Panc1 (cell line): ENCODE results near the gene SMIM38.

Experiments
- POLR2AphosphoS5 ChIP-seq: IDR thresholded peaks from 2 replicates; pipeline ENCODE4 v1.6.1; 2012; ENCODE audit warnings: mild to moderate bottlenecking, low read depth, low read length, moderate library complexity
- REST ChIP-seq, 2 experiments: IDR thresholded peaks; 2 replicates each; pipeline ENCODE4 v1.6.1; 2011 to 2012; ENCODE audit warnings: low read depth in 2 of 2, control low read depth in 1 of 2, low read length in 1 of 2, mild to moderate bottlenecking in 1 of 2, moderate library complexity in 1 of 2; ENCODE audit not compliant: insufficient read depth in 1 of 2
- TF ChIP-seq, protein P1 (sequence below): fragments of 450-650 bp; IDR thresholded peaks from 2 replicates; pipeline ENCODE4 v1.5.1; 2017; ENCODE audit warnings: mild to moderate bottlenecking

- TF ChIP-seq POLR2AphosphoS5 (no peak), REST (IDR thresholded peaks at IDR 0.05; ENCODE audit: insufficient read depth in 1 of 2, low read depth in 2 of 2, low read length in 1 of 2) (no peak)
- TF ChIP-seq, protein P1, sequence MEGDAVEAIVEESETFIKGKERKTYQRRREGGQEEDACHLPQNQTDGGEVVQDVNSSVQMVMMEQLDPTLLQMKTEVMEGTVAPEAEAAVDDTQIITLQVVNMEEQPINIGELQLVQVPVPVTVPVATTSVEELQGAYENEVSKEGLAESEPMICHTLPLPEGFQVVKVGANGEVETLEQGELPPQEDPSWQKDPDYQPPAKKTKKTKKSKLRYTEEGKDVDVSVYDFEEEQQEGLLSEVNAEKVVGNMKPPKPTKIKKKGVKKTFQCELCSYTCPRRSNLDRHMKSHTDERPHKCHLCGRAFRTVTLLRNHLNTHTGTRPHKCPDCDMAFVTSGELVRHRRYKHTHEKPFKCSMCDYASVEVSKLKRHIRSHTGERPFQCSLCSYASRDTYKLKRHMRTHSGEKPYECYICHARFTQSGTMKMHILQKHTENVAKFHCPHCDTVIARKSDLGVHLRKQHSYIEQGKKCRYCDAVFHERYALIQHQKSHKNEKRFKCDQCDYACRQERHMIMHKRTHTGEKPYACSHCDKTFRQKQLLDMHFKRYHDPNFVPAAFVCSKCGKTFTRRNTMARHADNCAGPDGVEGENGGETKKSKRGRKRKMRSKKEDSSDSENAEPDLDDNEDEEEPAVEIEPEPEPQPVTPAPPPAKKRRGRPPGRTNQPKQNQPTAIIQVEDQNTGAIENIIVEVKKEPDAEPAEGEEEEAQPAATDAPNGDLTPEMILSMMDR, result no peak
Observed at GRCh38 chr11:69152733-69153421, 2.9 kb upstream of the SMIM38 start.
